Skin of body (tissue), 2 donors: ENCODE measurements around the gene TUBA8. TPM values are rescaled to one million over a fixed set of nuclear protein-coding genes. Genes with fewer than 3 reads are reported as not detected.

Source experiments
- DNase-seq: peaks from one replicate; lab custom pipeline; 2025; lab: John Stamatoyannopoulos, UW
- total RNA-seq: library from RNA; depleted of rRNA; stranded (reverse); fragments of >200 nt; gene quantifications from one replicate; pipeline ENCODE4 v1.2.3, GENCODE V29; 2014

TUBA8 gene
- total RNA-seq, 1 donor from 2014 or later: 2.5 TPM

GRCh38 chr22:18077087-18077638, 33.4 kb upstream of the TUBA8 start:
- no peak for DNase-seq

DNA sequence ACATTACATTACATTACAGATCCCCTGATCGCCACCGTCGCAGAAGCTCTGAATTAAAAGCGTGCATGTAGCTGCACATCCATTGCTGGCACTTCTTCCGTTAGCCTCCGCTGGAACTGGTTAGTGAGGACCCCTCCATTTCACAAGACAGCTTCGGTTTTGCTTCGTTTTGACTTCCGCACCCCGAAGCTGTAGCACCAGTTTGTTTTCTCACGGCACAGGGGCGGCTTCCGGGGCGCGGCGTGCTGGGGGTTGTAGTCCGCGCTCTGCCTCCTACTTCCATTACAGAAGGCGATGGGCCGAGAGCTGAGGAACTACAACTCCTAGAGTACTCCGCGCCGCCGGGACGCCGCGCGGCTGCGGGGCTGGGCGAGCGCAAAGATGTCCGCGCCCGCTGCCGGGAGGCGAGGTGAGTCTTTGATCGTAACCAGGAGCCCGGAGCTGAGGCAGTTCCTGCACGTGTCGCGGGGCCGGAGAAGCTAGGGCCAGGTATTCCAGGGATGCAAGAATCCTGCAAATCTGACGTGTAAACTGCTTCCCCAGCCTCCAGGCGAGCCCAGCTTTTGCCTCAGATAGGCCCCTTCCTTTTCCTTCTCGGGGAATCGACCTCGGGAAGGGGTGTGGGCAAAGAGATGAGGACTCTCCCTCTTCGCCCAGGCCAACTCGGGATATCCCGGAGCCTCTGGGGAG, 32.8 kb upstream of the TUBA8 start, which contains the start of gene PEX26:
TSS of gene PEX26 (plus strand) at position 352 of the 690 bp plus-strand sequence. CDS start 387 bp downstream, outside the sequence.
- DNase-seq: peak; percentile 96

DNA sequence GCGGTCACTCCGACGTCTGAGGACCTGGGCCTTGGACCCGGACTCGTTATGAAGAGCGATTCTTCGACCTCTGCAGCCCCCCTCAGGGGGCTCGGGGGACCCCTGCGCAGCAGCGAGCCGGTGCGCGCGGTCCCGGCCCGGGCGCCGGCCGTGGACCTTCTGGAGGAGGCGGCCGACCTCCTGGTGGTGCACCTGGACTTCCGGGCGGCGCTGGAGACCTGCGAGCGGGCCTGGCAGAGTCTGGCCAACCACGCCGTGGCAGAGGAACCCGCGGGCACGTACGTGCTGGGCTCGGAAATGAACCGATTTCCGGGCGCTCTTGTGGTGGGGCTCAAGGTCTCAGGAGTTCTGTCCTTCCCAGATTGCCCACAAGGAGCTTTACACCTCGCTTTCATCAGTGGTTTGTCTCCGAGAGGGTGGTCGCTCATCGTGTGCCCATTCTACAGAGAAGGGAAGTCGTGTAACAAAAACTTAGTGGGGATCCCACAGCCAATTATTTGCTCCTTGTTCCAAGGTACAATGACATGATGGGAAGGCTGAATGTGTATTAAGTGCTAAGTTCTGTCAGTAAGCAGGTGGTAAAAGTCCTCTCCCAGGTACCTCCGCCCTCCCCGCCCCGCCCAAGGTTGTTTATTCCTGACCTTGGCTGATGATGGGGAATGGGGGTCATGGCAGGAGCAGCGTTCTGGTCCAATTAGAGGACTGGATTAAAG, 32.1 kb upstream of the TUBA8 start:
- no peak for DNase-seq

DNA sequence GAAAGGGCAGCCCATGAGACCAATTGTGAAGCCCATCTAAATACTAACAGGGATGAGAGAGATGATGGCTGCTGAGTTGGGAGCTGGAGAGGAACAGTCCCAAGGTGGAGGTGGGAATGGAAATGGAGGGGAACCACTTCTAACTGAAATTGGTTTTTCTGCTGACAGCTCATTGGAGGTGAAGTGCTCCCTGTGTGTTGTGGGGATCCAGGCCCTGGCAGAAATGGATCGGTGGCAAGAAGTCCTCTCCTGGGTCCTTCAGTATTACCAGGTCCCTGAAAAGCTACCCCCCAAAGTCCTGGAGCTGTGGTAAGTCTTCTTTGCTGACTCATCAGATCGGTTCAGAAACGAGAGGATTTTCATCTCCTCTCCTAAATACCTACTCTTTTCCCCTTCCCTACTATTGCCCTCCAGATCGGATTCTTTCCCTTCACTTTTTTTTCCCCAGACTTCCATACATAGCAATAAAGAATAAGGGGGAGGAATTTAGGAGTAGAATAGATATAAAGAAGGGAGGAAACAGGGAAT, 30.8 kb upstream of the TUBA8 start:
- no peak for DNase-seq

GRCh38 chr22:18081416-18081815, 29.2 kb upstream of the TUBA8 start:
- no peak for DNase-seq

- DNase-seq: no peak
Observed at GRCh38 chr22:18082467-18082866, 28.1 kb upstream of the TUBA8 start.

- no peak for DNase-seq
Observed at GRCh38 chr22:18083406-18083805, 27.2 kb upstream of the TUBA8 start.

DNA sequence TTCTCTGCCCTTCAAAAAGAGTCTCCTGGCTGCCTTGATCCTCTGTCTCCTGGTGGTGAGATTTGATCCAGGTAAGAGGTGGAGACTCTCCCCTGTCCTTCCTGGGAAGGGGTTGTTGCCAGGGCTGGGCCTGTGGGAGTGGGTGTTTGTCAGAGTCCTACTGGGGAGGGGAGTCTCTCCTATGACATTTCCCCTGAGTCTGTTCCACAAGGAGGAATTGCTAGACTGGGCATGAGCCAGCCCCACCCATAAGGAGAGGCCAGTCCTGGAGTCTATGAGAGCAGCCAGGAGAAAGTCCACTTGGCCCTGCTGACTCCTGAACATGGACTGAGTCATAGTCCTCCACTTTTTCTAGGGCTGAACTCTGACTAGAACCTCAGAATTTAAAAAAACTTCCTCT, 25.4 kb upstream of the TUBA8 start:
- DNase-seq: no peak

DNA sequence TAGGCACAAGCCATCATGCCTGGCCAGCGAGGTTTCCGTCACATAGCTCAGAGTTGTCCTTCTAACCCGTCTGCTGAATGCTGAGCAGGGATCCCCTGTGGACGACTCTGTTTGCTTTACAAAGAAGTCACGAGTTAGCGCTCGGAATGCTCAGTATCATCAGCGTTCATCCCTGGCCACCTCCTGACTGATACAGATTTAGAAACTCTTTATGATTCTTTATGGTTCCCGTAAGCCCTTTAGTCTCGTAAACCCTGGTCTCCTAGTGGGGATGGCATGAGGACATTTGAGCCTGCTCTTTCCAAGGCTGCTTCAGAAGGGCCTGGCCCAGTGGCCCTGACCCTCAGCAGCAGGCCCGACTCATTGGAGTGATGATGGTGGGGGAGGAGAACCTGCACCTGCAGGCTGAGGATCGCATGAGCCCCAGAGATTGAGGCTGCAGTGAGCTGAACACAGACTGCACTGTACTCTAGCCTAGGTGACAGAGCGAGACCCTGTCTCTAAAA, 23.2 kb upstream of the TUBA8 start:
- no peak for DNase-seq

GRCh38 chr22:18088825-18089568, 21.6 kb upstream of the TUBA8 start:
- DNase-seq: no peak

- no peak for DNase-seq
Observed at GRCh38 chr22:18090286-18090685, 20.3 kb upstream of the TUBA8 start.

GRCh38 chr22:18091478-18091877, 19.1 kb upstream of the TUBA8 start:
- no peak for DNase-seq

GRCh38 chr22:18091916-18092526, 18.6 kb upstream of the TUBA8 start:
- no peak for DNase-seq

GRCh38 chr22:18093661-18094060, 16.9 kb upstream of the TUBA8 start:
- DNase-seq: no peak

DNA sequence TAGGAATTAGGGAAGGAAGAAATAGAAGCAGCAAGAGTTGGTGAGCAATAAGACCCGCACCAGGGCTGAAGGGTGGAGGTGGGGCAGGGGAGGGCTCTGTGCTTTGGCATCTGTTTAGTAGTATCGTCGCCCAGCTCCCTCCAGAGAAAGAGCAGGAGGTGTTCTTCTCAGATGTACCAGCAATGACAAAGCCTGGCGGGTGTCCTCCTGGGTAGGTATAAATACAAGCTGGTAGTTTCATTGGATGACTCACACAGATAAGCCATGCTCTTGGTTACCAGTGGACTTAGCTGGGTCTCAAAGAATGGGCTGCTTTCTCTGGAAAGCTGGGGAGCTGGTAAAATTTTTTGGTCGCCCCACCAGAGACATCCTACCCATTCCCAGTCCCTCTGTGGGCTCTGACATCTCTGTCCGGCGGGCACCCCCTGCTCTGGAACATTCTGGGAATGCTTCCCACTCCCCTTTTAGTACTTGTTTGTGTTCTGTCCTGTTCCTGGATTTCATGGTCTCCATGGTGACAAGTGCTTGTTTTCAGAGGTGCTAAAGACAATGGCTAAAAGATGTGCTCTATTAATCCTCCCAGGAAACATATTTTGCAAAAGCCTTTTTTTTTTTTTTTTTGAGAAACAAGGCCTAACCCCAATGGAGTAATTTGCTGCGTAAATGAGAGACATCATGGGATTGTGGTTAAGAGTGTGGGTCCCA, 15.4 kb upstream of the TUBA8 start:
- no peak for DNase-seq

DNA sequence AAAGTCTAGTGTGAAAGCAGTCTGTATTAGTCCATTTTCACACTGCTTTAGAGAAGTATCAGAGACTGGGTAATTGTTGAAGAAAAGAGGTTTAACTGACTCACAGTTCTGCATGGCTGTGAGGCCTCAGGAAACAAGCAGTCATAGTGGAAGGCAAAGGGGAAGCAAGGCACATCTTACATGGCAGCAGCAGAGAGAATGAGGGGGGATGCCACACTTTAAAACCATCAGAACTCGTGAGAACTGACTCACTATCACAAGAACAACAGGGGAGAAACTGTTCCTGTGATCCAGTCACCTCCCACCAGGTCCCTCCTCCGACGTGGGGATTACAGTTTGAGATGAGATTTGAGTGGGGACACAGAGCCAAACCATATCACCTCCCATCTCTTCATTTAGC, 13.8 kb upstream of the TUBA8 start:
- no peak for DNase-seq

DNA sequence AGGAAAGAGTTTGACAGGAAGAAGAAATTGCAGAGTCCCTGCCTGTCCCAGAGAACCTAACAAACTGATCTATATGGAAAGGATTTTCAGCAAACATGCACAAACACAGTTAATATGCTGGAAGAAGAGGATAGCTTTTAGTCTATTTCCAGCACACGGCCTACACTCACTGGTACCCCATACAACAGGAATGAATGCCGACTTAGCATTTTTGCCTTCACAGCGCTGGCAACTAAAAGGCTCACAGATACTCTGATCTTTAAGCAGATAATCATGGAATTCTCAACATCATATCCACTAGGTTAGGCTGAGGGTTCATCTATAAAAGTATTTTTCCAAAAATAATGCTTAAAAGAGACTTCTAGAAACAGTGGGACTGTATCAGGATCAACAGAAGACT, 9.8 kb upstream of the TUBA8 start:
- no peak for DNase-seq

- no peak for DNase-seq
Observed at GRCh38 chr22:18101536-18101935, 9.1 kb upstream of the TUBA8 start.

GRCh38 chr22:18103527-18104269, 6.9 kb upstream of the TUBA8 start:
- DNase-seq: no peak

GRCh38 chr22:18104566-18104965, 6.0 kb upstream of the TUBA8 start:
- no peak for DNase-seq
